GM21737 (cell line): ENCODE data around the gene COL18A1.
"Not testable (repeated sequence)": the region's sequence is repeated elsewhere in the genome, so short reads cannot be mapped to it uniquely, and the experiment has no call there.

Experiments
- ATAC-seq: cut with Tn5 transposase; IDR thresholded peaks from one replicate; pipeline ENCODE4 v1.9.1; 2021; ENCODE audit warnings: mild to moderate bottlenecking, moderate library complexity; ENCODE audit not compliant: unreplicated experiment

COL18A1 gene

DNA sequence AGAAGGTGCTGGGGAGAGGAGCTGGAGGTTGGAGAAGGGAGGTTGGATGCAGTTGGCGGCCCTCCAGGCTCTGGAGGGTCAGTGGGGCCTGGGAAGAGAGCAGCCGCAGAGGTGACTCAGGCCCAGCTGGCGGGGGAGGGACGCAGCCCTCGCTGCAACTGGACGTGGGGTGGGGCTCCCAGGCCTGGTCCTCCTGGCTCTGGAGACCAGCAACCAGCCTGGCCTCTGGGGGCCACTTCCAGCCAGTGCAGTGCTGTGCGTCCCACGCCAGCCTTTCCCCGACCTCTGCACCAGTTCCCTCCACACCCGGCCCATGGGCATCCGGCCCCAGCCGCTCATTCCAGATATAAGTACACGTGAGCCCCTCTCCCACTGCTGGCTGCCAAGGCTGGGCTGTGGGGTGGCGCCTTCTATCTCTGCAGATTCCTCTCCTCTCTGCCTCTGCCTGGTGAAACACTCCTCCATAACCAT lies 38.0 kb upstream of the COL18A1 start:
- no peak for ATAC-seq

DNA sequence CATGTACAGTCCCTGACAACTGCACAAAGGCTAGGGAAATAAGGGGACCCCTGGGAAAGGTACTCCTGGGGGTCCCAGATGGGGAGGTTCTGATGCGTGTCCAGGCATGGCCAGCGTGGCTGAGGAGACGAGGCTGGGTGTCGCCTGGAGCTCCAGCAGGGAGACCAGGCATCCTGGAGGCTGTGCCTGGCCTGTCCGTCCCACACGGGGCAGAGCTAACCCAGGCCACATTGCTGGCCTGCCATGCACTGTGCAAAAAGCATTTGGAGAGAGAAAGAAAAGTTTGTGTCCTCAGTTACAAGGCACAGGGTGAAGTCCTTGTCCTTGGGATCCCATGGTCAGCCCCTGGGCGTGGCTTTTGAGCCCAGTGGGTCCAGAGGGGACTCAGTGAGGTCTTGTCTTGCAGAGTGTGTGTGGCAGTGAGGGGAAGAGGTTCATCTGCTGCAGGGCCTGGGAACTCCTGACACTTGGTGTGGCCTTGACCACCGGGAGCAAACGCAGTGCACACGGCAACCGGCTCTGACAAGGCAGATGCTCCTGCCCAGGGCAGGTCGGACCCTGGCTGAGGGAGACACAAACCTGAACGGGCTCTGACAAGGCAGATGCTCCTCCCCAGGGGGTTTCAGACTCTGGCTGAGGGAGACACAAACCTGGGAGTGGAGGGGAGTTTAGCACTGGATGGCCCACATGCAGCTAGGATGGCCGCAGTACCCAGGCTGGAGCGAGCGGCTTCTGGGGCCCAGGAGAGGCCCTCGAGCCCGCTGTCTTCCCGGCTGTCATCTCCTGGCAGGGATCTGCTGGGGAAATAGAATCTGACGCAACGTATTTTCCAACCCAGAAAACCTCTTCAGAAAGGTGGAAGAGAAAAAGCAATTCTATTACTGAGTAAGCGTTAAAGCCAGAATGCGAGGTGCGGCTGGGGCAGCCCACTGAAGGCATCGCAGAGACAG lies 37.3 kb upstream of the COL18A1 start:
- no peak for ATAC-seq

DNA sequence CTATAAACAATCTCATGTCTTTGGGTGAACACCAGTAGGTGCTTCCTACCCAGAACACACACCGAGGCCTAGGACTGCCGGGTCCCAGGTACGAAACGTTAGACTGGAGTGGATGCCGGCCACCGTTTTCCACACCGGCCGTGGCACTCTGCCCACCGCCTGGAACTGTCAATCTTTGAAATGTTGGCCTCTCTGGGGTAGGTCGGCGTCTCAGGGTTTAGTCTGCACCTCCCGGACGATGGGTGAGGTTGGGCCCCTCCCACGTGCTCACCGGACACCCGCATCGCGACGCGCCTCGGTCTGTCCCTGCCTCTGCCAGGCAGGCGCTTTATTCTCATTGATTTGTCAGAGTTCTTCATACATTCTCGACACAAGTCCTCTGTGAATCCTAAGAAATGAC lies 35.9 kb upstream of the COL18A1 start:
- not testable (repeated sequence) for ATAC-seq

DNA sequence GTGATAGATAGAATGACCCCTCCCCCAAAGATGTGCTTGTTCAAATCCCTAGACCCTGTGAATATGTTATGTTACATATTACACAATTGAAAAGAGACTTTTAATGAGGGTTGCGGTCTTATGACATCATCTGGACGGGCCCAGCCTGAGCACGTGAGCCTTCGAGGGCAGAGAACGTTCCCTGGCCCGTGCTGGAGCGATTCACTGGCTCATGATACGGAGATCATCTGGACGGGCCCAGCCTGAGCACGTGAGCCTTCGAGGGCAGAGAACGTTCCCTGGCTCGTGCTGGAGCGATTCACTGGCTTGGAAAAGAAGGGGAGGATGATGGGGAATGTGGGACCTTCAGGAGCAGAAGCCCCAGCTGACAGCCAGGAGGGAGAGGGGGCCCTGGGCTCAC lies 34.4 kb upstream of the COL18A1 start:
- ATAC-seq, result no peak

DNA sequence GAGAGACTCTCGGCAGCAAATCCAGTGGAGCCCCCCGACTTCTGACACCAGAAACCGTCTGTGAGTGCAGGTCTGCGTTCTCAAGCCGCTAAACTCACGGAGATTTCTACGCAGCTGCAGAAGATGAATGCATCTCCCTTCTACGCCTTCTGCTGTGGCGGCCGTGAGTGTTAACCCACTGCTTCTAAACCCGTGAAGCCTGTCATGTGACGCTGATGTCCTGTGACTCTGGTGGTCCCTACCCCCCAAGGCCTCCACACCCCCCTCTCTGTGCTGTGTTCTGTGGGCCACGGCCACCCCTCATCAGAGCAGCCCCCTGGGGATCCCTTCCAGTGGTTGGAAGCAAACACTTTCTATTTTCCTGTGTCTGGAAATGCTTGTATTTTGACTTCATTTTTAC lies 33.9 kb upstream of the COL18A1 start:
- no peak for ATAC-seq

DNA sequence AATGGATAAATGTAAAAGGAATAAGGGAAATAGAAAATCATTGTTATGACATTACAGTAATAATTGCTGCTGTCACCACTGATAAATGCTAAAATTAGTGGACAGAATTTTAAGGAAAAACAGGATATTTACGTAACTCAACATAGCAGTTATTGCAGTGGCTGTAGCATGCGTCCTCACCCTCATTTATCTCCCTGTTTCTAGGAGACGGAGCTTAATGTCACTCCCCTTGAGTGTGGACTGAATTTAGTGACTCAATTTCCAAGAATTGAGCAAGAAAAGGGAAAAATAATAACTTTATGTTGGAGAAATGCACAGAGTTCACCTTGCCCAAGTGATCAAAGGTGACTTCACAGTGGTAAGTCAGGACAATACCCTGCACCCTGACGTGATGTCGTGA lies 33.3 kb upstream of the COL18A1 start:
- ATAC-seq, result no peak

DNA sequence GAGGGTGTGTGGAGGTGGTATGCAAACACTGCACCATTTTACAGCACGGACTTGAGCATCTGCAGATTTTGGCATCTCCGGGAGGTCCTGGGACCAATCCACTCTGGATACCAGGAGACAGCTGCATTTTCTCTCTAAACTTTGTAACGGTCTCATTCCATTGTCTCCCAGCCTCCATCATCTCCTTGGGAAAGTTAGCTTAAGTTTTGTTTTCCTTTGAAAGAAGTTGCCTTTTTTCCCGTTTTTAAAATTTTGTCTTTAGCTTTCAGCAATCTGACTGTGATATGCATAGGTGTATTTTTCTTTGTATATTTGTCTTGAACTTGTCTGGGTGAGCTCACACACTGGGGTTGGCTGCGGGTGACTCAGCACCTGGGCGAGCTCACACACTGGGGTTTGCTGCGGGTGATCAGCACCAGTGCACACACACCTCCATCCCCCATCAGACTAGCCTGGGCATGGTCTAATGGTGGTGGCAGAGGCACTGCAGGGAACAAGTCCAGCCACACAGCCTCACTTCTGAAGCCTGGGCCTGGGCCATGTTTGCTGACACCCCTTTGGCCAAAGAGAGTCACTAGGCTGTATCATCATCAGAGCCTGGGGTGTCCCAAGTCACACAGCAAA lies 32.1 kb upstream of the COL18A1 start:
- no peak for ATAC-seq

DNA sequence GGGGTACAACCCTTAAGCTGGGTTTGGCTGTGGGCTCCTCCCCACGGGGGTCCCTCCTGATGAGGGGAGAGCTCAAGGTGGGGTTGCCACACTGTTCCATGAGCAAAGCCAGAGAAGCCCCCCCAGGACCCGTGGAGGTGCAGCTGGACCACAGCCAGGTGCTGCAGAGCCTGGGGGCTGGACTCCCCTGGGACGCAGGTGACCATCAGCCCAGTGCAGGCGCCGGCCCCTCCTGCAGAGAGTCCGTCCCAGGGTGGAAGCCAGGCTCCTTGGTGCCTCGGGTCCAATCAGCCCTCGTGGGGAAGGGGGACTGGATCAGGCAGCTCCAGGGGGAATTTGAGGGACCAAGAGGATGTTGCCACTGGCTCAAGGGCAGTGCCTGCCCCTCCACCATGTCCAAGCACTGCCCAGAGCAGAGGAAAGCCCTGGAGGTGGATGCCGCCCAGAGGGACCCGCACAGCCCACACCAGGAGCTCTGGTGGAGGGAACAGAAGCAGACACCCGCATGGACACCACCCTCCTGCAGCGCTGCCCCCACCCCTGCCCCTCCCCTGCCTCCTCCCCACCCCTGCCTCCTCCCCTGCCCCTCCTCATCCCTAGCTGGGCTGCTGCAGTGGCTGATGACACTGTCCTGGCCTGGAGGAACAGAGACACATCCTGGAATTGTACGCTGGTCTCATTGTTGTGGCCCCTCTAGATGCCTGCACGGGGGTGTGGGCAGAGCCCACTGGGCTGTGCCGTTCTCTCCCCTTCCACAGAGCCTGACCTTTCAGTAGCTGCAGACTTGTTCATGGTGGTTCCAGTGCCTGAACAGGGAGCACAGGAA lies 30.8 kb upstream of the COL18A1 start:
- ATAC-seq, result no peak

DNA sequence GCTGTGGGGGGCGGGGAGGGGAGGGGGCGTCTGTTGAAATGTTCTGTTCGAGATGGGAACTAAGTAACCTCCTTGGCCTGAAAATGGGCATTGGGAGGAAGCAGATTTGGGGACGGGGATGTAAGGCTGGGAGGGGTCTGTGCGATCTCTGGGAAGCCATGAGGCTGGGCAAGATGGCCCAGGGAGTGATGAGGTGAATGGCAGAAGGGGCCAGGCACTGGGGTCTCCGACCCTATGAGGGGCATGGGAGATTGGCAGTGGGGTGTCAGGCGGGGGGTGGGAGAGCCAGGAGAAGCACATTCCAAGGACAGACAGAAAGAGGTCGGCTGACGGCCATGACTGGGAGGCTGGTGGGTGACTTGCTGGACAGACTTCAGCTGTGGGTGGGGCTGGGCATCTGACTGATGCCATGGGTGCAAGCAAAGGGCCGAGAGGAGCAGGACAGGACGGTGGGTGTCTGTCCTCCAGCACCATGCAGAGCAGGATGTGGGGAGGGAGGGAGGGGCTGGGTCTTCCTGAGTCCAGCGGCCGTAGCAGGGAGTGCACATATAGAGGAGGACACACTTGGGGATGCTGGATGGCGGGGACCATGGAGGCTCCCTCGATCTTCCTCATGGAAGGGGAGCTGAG lies 30.0 kb upstream of the COL18A1 start:
- no peak for ATAC-seq

DNA sequence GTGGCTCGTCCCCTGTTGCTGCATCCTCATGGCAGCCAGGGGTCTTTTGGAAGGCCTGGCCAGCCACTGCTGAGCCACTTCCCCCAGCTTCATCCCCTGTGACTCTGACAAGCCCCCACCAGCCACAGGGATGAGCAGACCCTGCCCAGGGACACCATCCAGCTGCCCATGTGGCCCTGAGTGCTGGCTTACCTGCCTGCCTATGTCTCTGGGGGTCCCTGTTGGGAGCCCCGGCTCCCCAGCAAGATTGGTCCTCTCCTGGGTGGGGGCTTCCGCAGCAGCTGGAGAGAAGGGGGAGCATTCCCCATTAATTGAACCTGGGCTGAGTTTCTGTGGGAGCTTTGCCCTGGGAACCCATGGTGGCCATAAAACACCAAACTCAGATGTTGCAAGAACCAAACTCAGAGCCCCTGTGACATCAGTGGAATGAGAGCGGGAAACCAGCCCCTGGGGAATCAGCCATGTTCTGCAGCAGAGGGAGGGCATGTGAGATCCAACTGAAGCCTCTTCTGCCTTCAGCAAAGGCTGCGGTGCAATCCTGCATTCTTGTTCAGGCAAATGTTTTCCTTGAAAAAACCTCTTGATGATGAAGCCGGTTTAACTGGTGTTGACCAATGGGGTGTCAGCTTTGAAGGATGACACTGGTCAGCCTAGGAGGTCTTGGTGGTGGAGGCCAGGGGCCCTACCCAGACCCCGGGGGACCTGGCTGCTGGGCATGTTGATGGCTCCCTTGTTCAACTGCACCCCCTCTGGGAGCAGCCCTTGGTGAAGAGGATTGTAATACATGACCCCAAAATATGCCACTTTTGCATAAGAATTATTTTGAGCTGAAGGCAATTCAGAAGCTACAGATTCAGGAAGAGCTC lies 28.3 kb upstream of the COL18A1 start:
- ATAC-seq, result no peak

DNA sequence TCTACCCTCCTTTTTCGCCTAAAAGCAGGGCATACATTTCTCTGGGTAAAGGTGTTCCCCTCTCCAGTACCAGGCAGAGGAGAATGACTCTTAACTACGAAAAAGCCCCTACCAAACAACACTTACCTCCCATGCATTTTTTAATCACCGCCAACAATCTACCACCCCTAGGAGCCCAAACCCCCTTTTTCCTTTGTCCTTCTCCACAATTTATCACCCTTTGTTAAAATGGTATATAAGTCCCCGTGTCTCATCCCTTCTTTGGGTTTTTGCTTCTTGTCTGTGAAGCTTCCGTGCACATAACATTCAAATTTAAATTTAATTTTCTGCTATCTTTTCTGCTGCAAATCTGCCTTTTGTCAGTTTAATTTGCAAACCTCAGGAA lies 27.6 kb upstream of the COL18A1 start:
- no peak for ATAC-seq

DNA sequence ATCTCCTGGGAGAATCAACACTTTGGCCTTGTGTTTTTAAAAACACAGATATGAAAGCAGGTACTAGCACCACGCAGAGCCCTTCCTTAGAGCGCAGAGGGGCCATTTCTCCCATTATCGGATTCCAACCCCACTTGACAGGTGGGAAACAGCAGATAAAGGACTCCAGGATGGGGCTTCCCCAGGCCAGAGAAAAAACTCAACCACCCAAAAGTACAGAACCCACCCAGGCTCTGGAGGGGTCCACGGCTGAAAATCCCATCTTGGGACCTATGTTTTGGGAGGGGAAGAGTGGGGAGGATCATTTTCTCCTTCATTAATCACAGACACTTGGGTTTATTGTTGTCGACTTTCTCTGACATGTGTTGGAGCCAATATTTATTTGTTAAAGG lies 27.1 kb upstream of the COL18A1 start:
- no peak for ATAC-seq

DNA sequence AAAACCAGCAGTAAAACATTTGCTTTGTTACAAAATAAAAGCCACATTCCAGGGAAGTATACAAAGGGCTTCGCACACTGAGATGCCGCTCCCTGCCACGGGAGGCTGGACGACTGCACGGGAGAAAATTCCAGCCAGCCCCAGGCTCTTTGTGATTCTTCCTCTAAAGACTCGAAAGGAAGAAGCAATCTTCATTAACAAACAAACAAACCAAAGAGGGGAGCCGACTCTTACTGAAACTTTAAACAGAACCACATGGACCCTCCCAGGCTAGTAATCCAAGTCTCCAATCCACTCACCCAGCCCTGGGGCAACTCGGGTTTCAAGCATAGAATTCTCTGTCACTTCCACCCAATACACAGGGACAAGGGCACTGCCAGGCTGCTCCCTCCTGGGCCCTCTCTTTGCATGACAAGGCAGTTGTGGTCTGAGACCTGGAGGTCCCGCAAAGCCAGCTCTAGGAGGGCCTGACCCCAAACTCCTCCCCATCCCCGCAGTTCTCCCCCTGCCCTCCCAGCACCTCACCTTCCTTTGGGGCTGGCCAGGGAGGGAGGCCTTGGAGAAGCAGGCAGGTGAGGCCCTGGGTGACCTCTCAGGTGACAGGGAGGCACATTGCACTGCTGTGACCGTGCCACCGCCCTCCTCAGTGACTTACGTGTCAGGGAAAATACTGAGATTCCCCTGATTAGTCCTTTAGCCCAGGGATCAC lies 26.6 kb upstream of the COL18A1 start:
- ATAC-seq, result no peak

DNA sequence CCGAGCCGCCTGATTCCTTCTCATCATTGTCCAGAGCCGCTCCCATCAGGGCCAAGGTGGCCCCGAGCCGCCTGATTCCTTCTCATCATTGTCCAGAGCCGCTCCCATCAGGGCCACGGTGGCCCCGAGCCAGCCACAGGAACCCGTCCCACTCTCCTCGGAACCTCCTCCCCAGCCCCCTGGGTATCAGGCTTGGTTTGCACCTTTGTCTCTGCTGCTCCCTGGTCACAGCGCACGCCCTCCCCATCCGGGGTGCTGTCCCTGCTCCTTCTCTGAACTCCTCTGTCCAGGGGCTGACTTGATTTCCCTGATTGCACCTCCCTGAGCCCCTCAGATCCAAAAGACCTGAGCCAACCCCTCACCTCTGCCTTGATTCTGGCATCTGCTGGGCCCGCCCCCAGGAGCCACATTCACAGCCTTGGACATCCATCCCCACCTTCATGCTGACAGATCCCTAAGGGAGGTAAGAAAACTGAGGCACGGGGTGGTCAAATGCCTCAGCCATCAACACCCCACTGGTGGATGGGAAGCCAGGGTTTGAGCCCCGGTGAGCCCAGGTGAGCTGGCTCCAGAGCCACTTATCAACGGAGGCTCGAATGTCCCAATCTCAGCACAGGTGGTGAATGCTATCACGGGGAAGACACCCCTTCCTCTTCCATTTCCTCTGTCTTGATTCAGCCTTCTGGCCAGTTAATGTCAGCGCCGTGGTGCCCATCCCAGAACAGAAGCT lies 25.6 kb upstream of the COL18A1 start:
- no peak for ATAC-seq

DNA sequence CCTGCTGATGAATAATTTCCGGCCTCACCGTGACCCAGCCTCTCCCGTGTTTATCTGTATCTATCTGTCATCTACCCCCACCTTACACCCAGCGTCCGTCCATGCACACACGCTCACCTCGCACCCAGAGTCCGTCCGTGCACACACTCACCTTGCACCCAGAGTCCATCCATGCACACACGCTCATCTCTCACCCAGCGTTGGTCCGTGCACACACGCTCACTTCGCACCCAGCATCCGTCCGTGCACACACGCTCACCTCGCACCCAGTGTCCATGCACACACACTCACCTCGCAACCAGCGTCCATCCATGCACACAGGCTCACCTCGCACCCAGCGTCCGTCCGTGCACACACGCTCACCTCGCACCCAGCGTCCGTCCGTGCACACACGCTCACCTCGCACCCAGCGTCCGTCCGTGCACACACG lies 25.0 kb upstream of the COL18A1 start:
- no peak for ATAC-seq

DNA sequence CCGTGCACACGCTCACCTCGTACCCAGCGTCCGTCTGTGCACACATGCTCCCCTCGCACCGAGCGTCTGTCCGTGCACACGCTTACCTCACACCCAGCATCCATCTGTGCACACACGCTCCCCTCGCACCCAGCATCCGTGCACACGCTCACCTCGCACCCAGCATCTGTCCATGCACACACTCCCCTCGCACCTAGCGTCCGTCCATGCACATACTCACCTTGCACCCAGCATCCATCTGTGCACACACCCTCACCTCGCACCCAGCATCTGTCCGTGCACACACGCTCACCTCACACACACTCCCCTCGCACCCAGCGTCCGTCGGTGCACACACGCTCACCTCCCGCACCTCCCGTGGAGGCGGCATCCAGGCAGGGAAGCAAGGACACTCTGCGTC lies 24.4 kb upstream of the COL18A1 start:
- no peak for ATAC-seq

DNA sequence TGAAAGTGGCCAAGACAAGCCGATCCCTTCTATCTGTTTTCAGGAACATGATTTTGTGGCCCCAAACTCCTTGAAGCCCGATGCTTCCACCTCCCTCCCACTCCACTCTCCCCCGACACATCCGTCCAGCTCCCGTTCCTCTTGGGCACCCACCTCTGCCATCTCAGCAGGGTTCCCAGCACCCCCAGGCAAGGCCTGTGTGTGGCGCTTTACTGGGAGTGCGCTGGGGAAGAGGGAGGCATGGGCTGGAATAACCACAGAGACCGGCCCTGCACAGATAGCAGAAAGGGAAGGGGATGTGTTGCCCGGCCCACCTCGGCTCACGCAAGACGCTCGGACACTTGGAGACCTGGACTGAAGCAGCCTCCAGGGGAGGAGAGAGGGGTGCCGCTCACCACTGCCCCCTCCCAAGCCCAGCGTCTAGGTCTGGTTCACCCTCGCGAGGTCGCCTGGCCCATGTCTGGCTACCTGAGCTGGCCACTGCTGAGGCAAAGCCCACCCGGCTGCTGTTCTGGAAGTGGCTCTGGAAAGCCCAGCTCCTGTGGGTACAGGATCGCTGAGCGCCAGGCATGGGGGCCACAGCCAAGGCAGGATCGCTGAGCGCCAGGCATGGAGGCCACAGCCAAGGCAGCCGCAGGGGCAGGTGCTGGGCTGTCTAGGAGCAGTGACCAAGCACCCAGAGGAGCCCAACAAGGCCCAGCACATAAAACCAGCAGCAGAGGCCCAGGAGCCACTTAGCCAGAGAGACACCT lies 23.8 kb upstream of the COL18A1 start:
- ATAC-seq, result no peak
